IMR-90 (cell line): Measurements from ENCODE around the gene KCNQ1.

Experiments used
- CEBPB ChIP-seq: IDR thresholded peaks from 2 replicates; pipeline ENCODE4 v1.6.1; 2012; ENCODE audit warnings: low read depth, low read length, improper control_type of control experiment
- CTCF ChIP-seq: conservative IDR thresholded peaks from 2 replicates; pipeline ENCODE4 v1.5.1; 2012; ENCODE audit warnings: mild to moderate bottlenecking, low read depth, low read length, improper control_type of control experiment
- MXI1 ChIP-seq: IDR thresholded peaks from 2 replicates; pipeline ENCODE4 v1.6.1; 2012; ENCODE audit warnings: low read depth, mild to moderate bottlenecking, low read length, moderate library complexity, borderline replicate concordance
- POLR2A ChIP-seq: IDR thresholded peaks from 2 replicates; pipeline ENCODE4 v1.6.1; 2012; ENCODE audit warnings: mild to moderate bottlenecking, low read depth, low read length
- RAD21 ChIP-seq: IDR thresholded peaks from 2 replicates; pipeline ENCODE4 v1.6.1; 2012; ENCODE audit warnings: low read length, improper control_type of control experiment
- USF2 ChIP-seq: fragments of 150-350 bp; IDR thresholded peaks from 2 replicates; pipeline ENCODE4 v1.6.1; 2017; ENCODE audit warnings: mild to moderate bottlenecking, antibody characterized with exemption, low read length, low read depth

- TF ChIP-seq CTCF: no peak
- TF ChIP-seq POLR2A: no peak
- TF ChIP-seq USF2: no peak
- no peak for TF ChIP-seq RAD21
- TF ChIP-seq CEBPB: no peak
- TF ChIP-seq MXI1: no peak
Measured at GRCh38 chr11:2548596-2548995, 103.8 kb downstream of the KCNQ1 start.
